SH-SY5Y (cell line): Measurements from ENCODE around the gene LDAH.

Experiments
- GATA2 ChIP-seq: IDR thresholded peaks from 2 replicates; pipeline ENCODE4 v1.6.1; 2011; ENCODE audit warnings: mild to moderate bottlenecking, low read depth, low read length
- GATA3 ChIP-seq: IDR thresholded peaks from 2 replicates; pipeline ENCODE4 v1.6.1; 2011; ENCODE audit warnings: low read depth, mild to moderate bottlenecking, low read length, moderate library complexity

- TF ChIP-seq GATA3 (no peak), GATA2 (no peak)
Observed at GRCh38 chr2:20635113-20635510, 187.8 kb downstream of the LDAH start.
